A673 (cell line): ENCODE data around the gene KCNK7. TPM values are rescaled to one million over a fixed set of nuclear protein-coding genes. Genes with fewer than 3 reads are reported as not detected.

Experiments used
- BruUV-seq: library from RNA; stranded (reverse); fragments of 400-500 nt; replicated peaks from 2 replicates; lab custom pipeline; 2021; lab: Mats Ljungman, UMichigan
- CTCF ChIA-PET: fragments of 300-600 bp; sonication (Branson Sonifier 250); formaldehyde crosslinking; loops from one replicate; lab custom pipeline; 2022; ENCODE audit warnings: antibody characterized with exemption; lab: Charles Lee
- POLR2A ChIA-PET: fragments of 300-600 bp; sonication (Branson Sonifier 250); formaldehyde crosslinking; loops from one replicate; lab custom pipeline; 2022; ENCODE audit warnings: antibody characterized with exemption; ENCODE audit not compliant: low non-redundant PET; lab: Charles Lee
- DNase-seq: peaks from one replicate; pipeline ENCODE4 v3.0.0-alpha.2; 2015; ENCODE audit warnings: low spot score
- H3K27ac ChIP-seq: fragments of 200-600 bp; sonication (generic); 2 replicates; pipeline ENCODE4 v1.5.1; 2016; ENCODE audit warnings: mixed run types, low read depth, mild to moderate bottlenecking, mixed read lengths, antibody characterized with exemption, low read length; ENCODE audit not compliant: poor library complexity, severe bottlenecking
- H3K27me3 ChIP-seq: fragments of 200-600 bp; sonication (generic); replicated peaks from 2 replicates; pipeline ENCODE4 v1.6.1; 2017; ENCODE audit warnings: mixed run types, low read depth, mild to moderate bottlenecking, mixed read lengths, antibody characterized with exemption, low read length; ENCODE audit not compliant: insufficient read depth, poor library complexity
- H3K36me3 ChIP-seq: fragments of 200-600 bp; sonication (generic); 2 replicates; pipeline ENCODE4 v1.6.1; 2016; ENCODE audit warnings: mixed run types, mild to moderate bottlenecking, mixed read lengths, antibody characterized with exemption, low read length; ENCODE audit not compliant: insufficient read depth, poor library complexity, severe bottlenecking
- H3K4me1 ChIP-seq: fragments of 200-600 bp; sonication (generic); 2 replicates; pipeline ENCODE4 v1.6.1; 2017; ENCODE audit warnings: mixed run types, mild to moderate bottlenecking, mixed read lengths, antibody characterized with exemption, low read length; ENCODE audit not compliant: insufficient read depth, poor library complexity, severe bottlenecking
- H3K4me3 ChIP-seq: fragments of 200-600 bp; sonication (generic); 2 replicates; pipeline ENCODE4 v1.5.1; 2016; ENCODE audit warnings: low read depth, mixed run types, mild to moderate bottlenecking, mixed read lengths, low read length; ENCODE audit not compliant: poor library complexity, severe bottlenecking
- H3K9me3 ChIP-seq: fragments of 200-600 bp; sonication (generic); 2 replicates; pipeline ENCODE4 v1.6.1; 2016; ENCODE audit warnings: mixed run types, low read depth, mild to moderate bottlenecking, mixed read lengths, antibody characterized with exemption, low read length; ENCODE audit not compliant: poor library complexity, severe bottlenecking
- CTCF ChIP-seq: fragments of 300-800, 200-600 bp; sonication (generic); conservative IDR thresholded peaks from 2 replicates; pipeline ENCODE4 v1.5.1; 2017; ENCODE audit warnings: low read depth, mild to moderate bottlenecking, antibody characterized with exemption, low read length, moderate library complexity, mixed read lengths
- EZH2 ChIP-seq: fragments of 200-600 bp; sonication (generic); IDR thresholded peaks from 2 replicates; pipeline ENCODE4 v1.6.1; 2017; ENCODE audit warnings: borderline replicate concordance, low read depth, mild to moderate bottlenecking, mixed read lengths, antibody characterized with exemption, low read length; ENCODE audit not compliant: poor library complexity, severe bottlenecking
- intact Hi-C: fragments of 100-400 bp; cut with micrococcal nuclease; formaldehyde crosslinking; loops from one replicate; pipeline ENCODE4 v1.10.0; 2022; ENCODE audit not compliant: unreplicated experiment
- total RNA-seq: library from RNA; stranded (reverse); gene quantifications from 2 replicates; pipeline ENCODE4 v1.2.3, GENCODE V29; 2021

Gene KCNK7
- total RNA-seq, 1 experiment from 2014 or later: 2.3 TPM

GRCh38 chr11:65621460-65621859 lies 25.9 kb upstream of the KCNK7 start:
- no peak for DNase-seq
- no peak overlapping the region for H3K4me3 ChIP-seq
- no TSS peak for BruUV-seq

GRCh38 chr11:65620666-65621065 lies 25.1 kb upstream of the KCNK7 start:
- Histone ChIP-seq H3K4me1 (peaks cover 7% of the 10 kb centered on the region), H3K36me3 (peaks cover 46% of the 10 kb centered on the region), H3K4me3 (no peak overlapping the region), H3K9me3 (no peaks in the 10 kb centered on the region), H3K27me3 (no peaks in the 10 kb centered on the region), H3K27ac (no peak overlapping the region)
- POLR2A ChIA-PET: no interaction called here
- CTCF ChIA-PET: no interaction called here
- intact Hi-C loops: loop anchor here (10.0 kb wide), 1 partner anchor 84 kb away; no protein-coding TSS in a partner anchor
- no TSS peak for BruUV-seq
- no peak for DNase-seq
- TF ChIP-seq EZH2 (no peak), CTCF (no peak)

More at GRCh38 chr11:65621460-65621859, 25.9 kb upstream of the KCNK7 start:
- CTCF ChIA-PET: no interaction called here
- intact Hi-C loops: loop anchor here (10.0 kb wide), 1 partner anchor 83 kb away; no protein-coding TSS in a partner anchor
- H3K9me3 ChIP-seq: no peaks in the 10 kb centered on the region
- no peak overlapping the region for H3K27ac ChIP-seq
- POLR2A ChIA-PET: no interaction called here
- H3K27me3 ChIP-seq: no peaks in the 10 kb centered on the region
- H3K4me1 ChIP-seq: peaks cover 6% of the 10 kb centered on the region
- H3K36me3 ChIP-seq: peaks cover 54% of the 10 kb centered on the region
- TF ChIP-seq CTCF (no peak), EZH2 (no peak)

- TF ChIP-seq EZH2 (no peak), CTCF (no peak)
- CTCF ChIA-PET: no interaction called here
- POLR2A ChIA-PET: no interaction called here
- H3K4me3 ChIP-seq: no peak overlapping the region
- H3K36me3 ChIP-seq: peaks cover 44% of the 10 kb centered on the region
- no peaks in the 10 kb centered on the region for H3K9me3 ChIP-seq
- no peak overlapping the region for H3K27ac ChIP-seq
- peaks cover 7% of the 10 kb centered on the region for H3K4me1 ChIP-seq
- no TSS peak for BruUV-seq
- no peak for DNase-seq
- no peaks in the 10 kb centered on the region for H3K27me3 ChIP-seq
- intact Hi-C loops: no loop called here
These were observed 23.8 kb upstream of the KCNK7 start for GRCh38 chr11:65619281-65619928.
